Stimulated activated naive CD4-positive, alpha-beta T cell treated with Interleukin-2 at 50 U/mL for 16 hours (primary cell): ENCODE results near the gene PDPK1.
"Not testable (repeated sequence)": the region's sequence is repeated elsewhere in the genome, so short reads cannot be mapped to it uniquely, and the experiment has no call there.

Source experiments
- DNase-seq: peaks from one replicate; lab custom pipeline; 2025; lab: John Stamatoyannopoulos, UW

PDPK1 gene

DNA sequence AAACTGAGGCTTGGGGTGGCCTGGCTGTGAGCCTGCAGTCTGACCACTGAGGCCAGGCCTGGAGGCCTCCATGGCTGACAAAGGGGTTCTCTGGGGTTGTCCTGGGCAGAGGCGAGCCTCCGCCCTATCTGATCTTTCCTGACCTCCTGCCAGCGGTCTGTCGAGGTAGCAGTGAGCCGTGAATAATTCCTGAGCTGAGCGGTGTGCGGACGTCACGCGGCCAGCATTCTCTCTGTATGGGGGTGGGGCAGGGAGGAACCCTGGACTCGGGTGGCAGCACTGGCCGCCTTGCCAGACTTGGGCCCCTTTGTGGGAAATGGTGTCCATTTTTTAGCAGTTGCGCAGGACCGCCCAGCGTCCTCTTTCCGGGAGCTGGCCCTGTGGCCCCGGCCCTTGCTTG lies 74.1 kb downstream of the PDPK1 start:
- not testable (repeated sequence) for DNase-seq

DNA sequence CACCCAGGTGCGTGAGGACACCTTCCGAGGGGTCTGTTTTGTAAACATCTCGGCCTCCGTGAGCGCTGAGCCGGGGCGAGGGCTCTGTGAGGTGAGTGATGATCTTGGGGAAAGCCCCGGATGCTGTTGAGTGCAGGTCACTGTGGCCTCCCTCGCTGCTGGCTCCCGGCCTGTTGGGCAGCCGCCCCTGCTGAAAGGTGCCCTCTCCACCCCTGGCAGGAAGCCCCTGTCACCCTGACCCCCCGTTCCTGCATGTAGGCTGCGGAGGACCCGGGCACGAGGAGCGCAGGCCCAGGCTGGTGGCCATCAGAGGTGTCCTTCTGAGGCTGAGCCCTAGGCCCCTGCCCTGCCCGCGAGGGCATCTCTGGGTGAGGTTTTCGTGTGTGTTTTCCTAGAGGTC lies 75.4 kb downstream of the PDPK1 start:
- not testable (repeated sequence) for DNase-seq

DNA sequence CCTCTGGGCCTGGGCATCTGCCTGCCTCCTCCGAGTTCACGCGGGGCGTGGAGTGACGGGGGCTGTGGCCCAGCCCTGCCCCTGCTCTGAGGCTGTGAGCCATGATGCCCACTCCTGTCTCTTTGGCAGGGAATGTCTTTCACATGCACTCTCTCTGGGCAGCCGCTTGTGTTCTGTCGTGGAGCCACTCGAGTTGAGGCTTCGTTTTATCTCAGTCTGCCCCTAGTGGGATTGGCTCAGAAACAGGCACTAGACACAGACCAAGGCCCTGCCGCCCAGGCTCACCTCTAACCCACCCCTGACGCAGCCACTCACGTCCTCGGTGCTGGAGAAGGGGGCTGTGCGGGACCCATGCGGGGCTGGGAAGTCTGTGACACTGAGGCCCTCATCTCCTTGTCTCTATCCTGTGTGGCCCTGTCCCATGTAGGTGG lies 77.0 kb downstream of the PDPK1 start:
- DNase-seq, result no peak

DNA sequence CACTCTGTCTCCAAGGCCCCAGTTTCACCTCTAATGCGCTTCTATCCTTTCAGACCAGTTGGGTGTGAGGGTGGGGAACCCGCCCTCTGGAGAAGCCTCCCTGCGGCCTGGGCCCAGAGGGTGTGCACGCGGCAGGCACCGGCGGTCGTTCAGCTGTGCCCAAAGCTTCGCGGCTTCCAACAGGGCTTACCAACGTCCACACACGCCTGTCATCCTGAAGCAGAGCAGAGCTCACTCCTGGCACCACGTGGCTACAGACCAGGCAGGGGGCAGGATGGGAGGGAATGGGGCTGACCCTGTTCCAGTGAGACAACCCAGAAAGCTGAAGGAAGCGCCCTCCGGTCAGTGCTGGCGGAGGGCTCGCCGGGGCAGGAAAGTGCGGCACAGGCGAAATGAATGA lies 81.1 kb downstream of the PDPK1 start:
- not testable (repeated sequence) for DNase-seq

DNA sequence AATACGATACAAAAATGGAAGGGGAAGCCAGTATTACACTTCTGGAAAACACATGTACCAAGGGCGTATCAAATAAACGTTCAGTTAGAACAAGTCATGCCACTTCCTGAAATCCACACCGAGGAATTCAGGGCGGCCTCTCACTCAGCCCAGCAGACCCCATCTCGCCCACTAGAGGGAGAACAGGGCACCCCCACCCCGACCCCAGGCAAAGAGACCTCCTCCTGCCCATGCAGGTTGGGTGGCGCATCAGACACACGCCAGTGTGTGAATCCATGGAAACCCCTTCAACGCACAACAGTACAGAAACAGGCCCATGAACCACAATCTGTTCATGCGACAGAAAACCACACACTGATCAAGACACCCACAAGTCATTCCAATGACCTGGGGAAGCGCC lies 81.8 kb downstream of the PDPK1 start:
- not testable (repeated sequence) for DNase-seq

DNA sequence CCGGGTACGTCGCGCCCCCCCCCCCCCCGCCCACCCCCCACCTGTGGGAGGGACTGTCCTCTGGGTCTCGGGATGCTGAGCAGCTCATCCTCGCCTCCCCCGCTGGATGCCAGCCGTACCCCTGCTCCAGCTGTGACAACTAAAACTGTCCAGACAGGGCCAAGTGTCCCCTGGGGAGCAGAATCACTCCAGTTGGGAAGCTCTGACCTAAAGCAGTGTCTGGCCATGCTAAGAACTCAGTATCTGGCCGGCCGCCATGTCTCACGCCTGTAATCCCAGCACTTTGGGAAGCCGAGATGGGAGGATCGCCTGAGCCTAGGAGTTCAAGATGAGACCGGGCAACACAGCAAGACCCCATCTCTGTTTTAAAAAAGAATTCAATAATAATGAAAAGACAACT lies 83.0 kb downstream of the PDPK1 start:
- DNase-seq, result not testable (repeated sequence)

DNA sequence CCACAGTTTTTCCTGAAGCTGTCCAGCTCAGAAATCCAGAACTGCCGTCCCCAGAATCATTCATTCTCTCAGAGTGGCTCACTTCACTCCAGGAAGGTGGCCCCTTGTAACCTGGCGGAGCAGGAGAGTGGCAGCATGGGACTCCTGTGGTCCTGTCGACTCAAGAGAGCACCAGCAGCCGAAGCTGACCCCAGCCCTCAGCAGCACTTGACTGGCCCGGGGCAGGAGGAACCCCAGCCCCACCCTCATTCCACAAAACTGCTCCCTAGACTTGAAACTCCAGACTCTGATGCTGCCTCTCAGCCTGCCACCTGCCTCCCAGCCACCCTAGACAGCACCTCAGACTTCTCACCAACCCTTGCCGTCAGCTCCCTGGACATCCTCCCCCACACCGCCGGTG lies 83.6 kb downstream of the PDPK1 start:
- not testable (repeated sequence) for DNase-seq

DNA sequence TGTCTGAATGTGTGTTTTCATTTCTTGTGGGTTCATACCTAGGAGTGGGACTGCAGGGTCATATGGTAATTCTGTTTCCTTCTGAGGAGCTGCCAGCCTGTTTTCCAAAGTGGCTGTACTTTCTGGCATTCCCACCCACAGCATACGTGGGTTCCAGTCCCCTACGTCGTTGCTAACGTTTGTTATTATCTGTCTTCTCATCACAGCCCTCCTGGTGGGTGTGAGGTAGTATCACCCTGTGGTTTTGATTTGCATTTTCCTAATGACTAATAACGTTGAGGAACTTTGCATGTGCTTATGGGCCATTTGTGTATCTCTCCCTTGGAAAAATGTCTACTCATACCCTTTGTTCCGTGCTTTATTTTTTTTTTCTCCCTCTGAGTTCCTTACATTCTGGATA lies 89.3 kb downstream of the PDPK1 start:
- not testable (repeated sequence) for DNase-seq

DNA sequence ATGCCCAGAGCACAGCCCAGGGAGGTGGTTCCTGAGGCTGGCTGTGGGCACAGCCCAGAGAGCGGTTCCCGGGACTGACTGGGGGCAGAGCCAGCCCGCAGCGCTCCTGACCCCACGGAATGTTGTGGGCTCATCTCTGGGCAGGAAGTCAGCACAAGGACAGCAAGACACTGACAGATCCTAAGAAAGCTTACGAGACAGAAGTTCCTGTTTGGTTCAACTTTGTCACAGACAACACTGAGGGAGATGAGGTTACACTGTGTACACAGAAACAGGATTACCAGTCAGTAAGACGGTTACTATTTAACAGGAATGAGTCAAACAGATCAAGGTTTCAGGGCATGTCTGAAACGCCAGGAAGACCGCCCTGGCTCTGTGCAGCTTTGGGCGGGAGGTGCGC lies 93.4 kb downstream of the PDPK1 start:
- not testable (repeated sequence) for DNase-seq

DNA sequence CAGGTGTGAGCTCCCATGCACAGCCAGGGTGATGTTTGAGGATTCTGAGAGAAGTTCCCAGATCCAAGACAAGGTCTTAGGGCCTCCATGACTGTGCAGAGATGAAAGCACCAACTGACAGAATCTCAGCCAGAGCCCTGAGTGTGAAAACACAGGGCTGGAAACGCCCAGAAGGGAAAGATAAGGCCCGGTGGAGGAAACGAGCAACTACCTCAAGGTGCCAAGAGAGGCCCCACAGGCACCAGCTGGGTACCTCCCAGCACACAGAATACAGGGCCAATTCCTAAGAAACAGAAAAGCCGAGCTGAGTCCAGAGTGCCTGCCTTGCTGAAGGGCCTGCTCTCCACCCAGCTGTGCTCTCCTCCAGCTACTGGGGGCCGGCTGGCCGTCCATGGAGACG lies 94.5 kb downstream of the PDPK1 start:
- DNase-seq, result not testable (repeated sequence)

DNA sequence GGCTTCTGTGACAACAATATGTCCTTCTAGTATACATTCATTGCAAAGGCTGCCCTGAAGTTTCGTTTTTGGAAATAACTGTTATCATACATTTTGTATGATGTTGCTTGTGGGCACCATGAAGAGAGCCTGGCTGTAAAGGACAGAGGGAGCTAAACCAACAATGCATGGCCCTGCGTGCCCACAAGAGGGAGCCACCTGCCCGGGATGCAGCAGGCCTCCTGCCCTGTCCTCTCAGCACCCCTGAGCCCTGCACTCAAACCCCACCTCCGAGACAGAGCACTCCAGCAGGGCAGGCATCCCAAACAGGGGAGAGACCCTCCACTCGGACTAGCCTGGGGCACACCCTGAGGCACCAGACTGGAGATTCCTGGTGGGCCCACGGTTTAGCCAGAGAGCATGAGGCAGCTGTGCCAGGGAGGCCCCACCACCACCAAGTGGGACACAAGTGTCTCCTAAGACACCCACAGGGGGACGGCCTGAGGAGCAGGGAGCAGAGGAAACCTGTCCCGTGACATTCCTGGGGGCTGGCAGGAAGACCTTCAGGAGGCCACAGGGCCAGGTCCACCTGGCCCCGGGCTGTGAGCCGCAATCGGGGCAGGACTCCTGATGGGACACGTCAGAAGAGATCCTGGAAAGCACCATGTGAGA lies 101.4 kb downstream of the PDPK1 start:
- DNase-seq, result not testable (repeated sequence)

DNA sequence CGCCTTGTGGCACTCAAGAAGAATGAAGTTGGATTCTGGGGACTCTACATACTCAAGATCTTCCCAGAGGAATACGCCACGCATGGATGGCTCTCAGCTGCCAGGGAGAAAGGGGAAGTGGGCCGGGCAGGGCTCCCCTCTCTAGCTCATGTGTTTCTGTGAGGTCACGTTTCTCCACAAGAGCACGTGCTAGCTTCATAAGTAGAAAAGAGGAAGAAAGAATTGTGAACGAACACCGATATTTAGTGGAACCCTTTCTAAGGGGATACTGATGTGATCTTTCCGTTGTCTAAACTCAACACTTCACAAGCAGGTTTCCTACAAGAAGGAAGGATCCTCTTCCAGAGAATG lies 101.9 kb downstream of the PDPK1 start:
- not testable (repeated sequence) for DNase-seq

DNA sequence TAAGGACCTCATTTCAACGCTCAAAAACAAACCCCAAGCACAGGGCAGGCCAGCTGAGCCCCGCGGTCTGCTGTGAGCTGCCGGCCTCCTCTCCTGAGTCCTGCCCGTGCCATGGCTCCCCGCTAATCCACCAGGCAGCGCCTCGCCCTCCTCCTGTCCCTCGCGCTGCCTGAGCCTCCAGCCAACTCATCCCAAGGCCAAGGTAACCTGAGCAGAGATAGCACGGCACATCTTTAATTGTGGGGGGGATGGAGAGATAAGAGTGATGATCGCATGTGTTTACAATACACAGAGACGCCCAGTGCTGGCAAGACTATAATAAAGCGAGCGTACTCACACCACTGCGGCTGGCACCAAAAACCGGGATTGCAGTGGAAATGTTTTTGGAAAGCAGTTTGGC lies 104.7 kb downstream of the PDPK1 start:
- DNase-seq, result not testable (repeated sequence)

DNA sequence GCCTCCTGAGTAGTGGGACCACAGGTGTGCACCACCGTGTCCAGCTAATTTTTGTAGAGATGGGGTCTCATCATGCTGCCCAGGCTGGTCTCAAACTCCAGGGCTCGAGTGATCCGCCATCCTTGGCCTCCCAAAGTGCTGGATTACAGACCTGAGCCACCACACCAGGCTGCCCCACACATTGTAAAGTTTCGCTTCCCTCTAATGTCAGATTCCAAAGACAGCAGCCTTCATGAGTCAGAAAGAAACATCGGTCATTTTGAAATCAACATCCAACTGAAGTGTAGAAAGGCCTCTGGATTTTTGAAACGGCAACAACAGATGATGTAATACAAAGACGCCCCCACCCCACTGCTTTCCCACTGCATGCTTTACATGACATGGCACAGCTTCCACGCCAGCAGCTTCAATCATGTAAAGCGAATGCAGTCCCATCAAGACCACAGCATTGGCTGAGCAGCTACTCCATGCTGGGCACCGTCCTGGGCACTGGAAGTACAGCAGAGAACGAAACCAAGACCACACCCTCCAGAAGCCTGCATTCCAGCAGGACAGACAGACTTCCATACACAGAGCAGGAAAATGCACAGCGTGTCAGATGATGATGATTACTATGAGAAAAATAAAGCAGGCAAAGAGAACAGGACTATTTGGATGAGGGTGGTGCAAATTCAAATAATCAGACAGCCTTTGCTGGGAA lies 107.1 kb downstream of the PDPK1 start:
- DNase-seq, result not testable (repeated sequence)

DNA sequence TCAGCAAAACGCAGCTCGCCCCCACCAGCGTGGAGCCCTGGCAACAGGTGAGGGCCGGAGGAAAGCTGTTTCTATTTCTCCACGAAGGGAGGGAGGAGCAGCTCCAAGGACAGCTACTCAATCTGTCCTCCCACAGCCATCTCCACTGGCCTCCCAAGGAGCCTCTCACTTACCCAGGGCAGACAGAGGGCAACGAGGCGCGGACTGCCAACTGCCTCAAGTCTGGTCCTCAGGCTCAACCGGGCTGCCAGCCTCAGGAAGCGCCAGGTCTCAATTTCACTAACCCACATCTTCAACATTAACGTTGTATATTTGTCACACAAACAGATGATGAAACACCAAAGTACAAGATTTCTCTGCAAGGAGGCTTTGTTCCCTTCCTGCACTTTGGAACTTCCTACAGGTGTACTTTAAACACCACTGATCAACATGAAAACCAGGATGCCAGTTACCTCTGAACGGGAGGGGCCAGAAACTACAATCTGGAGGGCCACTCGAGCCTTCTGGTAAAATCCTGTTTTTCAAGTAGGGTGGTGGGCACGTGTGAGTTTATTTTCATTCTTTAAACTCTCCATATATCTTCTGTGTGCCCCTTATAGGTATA lies 113.5 kb downstream of the PDPK1 start:
- not testable (repeated sequence) for DNase-seq
